Measurements from ENCODE around the gene KRT75.
A peak's percentile ranks its signal among the peaks of the same experiment; 100 is the strongest.

KRT75 gene

GRCh38 chr12:52383331-52383730 is 50.8 kb downstream of the KRT75 start:
- no peak overlapping the region for H3K4me3 ChIP-seq (ENCODE audit: low read depth, low read length)
- TF ChIP-seq CTCF (IDR thresholded peaks at IDR 0.05; ENCODE audit: low read depth, low read length) = no peak

DNA sequence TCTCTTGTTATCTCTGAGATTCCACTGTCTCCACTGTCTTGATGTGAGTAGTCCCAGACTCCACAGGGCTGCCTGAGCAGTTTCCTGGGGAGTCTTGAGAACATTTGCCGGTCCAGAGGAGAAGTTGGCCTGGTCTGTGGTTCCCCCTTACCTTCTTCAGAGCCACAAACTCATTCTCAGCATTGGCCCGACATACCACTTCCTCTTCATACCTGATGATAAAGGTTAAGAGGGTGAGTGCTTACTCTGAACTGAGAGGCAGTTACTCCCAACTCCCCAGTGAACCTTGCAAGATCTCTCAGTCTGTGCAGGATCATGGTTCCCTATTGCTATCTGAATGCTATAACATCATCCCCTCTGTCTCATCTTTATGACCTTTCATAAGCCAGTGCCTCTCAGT is 51.3 kb downstream of the KRT75 start:
- H3K4me3 ChIP-seq (ENCODE audit: low read depth, low read length) = no peak overlapping the region
- no peak for TF ChIP-seq CTCF (IDR thresholded peaks at IDR 0.05; ENCODE audit: low read depth, low read length)

DNA sequence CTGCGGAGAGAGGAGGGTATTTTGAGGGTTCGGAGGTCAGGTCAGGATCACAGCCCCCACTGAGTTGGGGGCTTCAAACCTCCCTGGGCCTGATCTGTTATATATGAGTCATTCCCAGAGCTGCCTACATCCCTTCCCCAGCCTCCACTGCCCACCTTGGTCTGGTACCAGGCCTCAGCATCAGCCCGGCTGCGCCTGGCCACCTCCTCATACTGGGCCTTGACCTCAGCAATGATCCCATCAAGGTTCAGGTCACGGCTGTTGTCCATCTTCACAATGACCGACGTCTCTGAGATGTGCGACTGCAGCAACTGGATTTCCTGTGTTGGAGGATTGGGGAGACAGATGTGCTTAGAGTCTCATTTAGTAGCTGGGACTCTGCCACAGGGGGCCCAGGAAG is 53.0 kb downstream of the KRT75 start:
- no peak for TF ChIP-seq CTCF (IDR thresholded peaks at IDR 0.05; ENCODE audit: low read depth, low read length)
- H3K4me3 ChIP-seq (ENCODE audit: low read depth, low read length) = no peak overlapping the region

DNA sequence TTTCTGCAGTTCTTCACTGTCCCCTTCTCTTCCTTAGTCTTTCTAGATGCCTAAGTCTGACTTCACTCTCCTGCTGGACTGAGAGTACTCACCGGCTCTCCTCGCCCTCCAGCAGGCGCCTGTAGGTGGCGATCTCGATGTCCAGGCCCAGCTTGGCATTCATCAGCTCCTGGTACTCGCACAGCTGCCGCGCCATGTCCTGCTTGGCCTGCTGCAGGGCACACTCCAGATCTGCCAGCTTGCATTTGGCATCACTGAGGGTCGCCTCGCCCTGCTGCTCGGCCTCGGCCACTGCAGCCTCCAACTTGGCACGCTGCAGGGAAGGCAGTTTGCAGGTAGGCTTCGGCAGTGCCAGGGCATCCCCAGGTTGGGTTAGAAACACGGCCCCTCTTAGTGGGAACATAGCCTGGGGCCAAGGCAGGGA is 53.9 kb downstream of the KRT75 start:
- TF ChIP-seq CTCF (IDR thresholded peaks at IDR 0.05; ENCODE audit: low read depth, low read length) = 0 out of 2 replicates have a peak, but pooled peaks have one; percentile 42
- H3K4me3 ChIP-seq (ENCODE audit: low read depth, low read length) = no peak overlapping the region

DNA sequence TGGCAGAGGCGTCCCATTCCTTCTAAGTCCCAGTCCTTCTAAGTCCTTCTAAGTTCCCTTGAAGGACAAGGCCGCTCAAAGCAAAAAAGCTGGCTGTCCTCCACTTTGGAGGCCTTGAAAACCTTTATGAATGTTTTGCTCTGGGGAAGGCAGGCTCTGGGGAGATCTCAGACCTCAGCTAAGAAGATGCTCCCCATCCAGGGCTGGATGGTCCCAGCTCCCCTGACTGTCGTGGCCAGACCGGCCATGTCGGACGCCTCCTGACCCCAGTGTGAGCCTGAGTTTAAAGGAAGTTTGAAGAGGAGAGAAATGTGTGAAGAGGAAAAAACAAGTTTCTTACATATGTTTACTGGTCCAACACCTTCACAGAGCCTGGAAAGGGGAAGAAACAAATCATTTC is 54.6 kb downstream of the KRT75 start:
- TF ChIP-seq CTCF (IDR thresholded peaks at IDR 0.05; ENCODE audit: low read depth, low read length) = no peak
- H3K4me3 ChIP-seq (ENCODE audit: low read depth, low read length) = no peak overlapping the region

DNA sequence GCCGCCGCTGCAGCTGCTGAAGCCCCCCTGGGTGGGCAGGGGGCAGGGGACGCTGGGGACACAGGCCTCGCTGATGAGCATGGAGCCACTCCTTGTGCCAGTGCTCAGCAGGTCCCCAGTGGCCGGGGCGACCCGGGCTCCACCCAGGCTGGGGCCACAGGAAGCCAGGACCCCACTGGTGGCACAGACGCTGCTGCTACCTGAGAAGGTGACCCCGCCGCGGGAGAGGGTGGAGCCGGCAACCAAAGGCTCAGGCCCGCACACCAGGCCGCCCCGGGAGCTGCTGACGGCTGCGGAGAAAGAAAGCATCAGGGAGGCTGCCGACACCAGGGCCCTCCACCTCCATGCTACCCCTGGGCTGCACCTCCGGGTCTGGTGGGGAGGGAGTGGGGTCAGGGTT is 56.1 kb downstream of the KRT75 start:
- H3K4me3 ChIP-seq (ENCODE audit: low read depth, low read length) = no peak overlapping the region
- no peak for TF ChIP-seq CTCF (IDR thresholded peaks at IDR 0.05; ENCODE audit: low read depth, low read length)

GRCh38 chr12:52377266-52377665 is 56.9 kb downstream of the KRT75 start:
- TF ChIP-seq CTCF (IDR thresholded peaks at IDR 0.05; ENCODE audit: low read depth, low read length) = no peak
- no peak overlapping the region for H3K4me3 ChIP-seq (ENCODE audit: low read depth, low read length)
